HG03521 (cell line): ENCODE data around the gene DLG5.

Experiments
- ATAC-seq: cut with Tn5 transposase; IDR thresholded peaks from one replicate; pipeline ENCODE4 v1.9.1; 2021; ENCODE audit warnings: mild to moderate bottlenecking, moderate library complexity; ENCODE audit not compliant: unreplicated experiment

DLG5 gene, protein sequence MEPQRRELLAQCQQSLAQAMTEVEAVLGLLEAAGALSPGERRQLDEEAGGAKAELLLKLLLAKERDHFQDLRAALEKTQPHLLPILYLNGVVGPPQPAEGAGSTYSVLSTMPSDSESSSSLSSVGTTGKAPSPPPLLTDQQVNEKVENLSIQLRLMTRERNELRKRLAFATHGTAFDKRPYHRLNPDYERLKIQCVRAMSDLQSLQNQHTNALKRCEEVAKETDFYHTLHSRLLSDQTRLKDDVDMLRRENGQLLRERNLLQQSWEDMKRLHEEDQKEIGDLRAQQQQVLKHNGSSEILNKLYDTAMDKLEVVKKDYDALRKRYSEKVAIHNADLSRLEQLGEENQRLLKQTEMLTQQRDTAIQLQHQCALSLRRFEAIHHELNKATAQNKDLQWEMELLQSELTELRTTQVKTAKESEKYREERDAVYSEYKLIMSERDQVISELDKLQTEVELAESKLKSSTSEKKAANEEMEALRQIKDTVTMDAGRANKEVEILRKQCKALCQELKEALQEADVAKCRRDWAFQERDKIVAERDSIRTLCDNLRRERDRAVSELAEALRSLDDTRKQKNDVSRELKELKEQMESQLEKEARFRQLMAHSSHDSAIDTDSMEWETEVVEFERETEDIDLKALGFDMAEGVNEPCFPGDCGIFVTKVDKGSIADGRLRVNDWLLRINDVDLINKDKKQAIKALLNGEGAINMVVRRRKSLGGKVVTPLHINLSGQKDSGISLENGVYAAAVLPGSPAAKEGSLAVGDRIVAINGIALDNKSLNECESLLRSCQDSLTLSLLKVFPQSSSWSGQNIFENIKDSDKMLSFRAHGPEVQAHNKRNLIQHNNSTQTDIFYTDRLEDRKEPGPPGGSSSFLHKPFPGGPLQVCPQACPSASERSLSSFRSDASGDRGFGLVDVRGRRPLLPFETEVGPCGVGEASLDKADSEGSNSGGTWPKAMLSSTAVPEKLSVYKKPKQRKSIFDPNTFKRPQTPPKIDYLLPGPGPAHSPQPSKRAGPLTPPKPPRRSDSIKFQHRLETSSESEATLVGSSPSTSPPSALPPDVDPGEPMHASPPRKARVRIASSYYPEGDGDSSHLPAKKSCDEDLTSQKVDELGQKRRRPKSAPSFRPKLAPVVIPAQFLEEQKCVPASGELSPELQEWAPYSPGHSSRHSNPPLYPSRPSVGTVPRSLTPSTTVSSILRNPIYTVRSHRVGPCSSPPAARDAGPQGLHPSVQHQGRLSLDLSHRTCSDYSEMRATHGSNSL (N-terminal part only)

DNA sequence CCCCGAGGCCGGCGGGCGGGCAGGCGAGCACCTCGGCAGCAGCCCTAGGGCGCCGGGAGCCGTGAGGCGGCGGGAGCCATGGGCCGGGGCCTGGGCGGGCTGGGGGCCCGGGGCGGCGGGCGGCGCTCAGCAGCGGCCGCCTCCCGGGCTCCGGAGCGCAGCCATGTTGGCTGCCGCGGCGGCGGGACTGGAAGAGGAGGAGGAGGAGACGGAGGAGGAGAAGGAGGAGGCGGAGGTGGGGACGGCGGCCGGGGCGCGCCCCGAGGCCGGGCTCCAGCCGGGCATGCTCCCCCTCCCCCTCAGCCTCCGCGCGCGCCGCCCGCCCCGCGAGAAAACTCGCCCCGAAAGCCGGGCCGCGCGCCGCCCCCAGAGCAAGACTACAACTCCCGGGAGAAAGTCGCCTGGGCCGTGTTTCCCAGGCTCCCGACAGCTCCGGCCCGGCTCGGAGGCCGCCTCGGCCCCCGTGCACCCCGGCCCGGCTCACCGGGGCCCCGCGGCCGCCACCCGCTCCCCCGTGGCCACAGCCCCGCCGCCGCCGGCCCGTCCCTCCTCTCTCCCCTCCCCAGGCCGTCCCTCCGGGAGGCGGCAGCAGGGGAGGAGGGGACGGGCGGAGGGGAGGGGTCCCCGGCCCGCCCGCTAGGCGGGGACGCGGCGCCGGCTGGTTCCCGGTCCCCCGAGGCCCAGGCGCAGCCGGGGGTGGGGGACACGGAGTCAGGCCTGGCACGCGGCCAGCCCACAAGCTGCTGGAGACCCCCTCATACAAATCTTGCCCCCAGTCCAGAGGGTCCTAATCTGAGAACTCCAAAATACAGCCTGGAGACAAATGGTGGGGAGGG is at the start of gene DLG5:
DLG5 (minus strand) TSS at position 190 of the 836 bp plus-strand sequence. CDS start 235 bp downstream, outside the sequence.
- ATAC-seq: peak; percentile 42

DNA sequence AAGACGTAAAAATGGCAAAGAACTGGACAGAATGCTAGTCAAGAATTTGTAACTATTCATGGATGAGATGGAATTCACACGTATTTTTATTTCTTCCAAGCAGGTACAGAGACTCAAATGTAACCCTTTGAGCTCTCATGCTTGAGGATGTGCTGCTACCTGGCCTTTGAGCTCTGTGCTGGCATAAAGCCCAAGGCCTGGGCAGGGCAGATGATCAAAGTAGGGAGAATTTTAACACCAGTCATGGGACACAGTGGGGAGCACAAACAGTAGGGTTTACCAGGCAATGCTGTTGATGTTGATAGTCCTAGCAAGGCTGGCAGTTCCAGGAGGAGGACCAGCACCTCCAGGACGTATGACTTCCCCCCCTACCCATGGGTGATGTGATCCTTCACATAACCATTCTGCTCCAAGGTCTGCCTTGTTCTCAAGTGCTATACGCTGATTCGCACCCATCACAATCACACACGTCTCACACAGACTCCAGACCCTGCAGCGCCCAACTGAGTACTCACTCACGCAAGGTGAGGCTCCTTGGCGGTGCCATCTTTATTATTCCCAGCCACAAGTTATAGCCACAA is 48.6 kb upstream of the DLG5 start:
- ATAC-seq: no peak

DNA sequence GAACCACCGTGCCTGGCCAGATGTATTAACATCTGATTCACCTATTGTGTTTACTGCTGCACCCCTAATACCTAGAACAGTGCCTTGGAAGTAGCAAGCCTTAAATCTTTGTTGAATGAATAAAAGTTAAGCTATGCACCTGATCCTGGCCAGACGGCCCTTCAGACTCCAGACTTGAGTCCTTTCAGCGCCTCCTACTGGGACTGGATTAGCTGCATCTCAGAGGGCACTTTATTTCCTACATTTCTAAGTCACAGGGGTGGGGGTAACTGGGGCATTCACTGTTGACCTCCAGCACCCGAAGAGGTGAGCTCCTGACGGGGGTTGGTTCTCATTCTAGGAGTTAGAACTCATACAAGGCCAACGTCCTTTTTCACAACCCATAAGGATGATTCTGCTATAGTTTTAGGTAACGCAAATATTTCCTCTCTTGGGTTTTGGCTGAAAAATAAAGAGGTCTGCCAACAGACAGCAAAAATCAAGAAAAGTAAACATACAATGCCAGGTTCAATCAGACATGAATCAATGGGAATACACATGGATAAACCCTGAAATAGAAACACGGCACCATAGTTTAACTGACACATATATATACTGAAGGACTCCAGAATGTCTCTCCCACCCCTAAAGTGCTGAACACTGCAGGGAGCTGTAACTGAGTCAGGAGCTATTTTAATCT is 48.0 kb upstream of the DLG5 start:
- no peak for ATAC-seq

DNA sequence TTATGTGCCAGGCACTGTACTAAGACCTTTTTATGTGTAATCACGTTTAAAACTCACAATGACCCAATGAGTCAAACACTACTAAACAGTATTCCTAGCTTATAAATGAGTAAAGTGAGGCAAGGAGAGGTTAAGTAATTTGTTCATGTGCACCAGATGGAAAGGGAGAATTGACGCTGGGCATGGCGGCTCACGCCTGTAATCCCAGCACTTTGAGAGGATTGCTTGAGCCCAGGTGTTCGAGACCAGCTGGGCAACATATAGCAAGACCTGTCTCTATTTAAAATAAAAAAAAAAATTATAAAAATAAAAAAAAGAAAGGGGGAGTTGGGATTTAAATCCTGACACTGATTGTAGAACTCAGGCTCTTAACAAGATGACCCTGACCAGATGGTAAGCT is 46.7 kb upstream of the DLG5 start:
- ATAC-seq: no peak

DNA sequence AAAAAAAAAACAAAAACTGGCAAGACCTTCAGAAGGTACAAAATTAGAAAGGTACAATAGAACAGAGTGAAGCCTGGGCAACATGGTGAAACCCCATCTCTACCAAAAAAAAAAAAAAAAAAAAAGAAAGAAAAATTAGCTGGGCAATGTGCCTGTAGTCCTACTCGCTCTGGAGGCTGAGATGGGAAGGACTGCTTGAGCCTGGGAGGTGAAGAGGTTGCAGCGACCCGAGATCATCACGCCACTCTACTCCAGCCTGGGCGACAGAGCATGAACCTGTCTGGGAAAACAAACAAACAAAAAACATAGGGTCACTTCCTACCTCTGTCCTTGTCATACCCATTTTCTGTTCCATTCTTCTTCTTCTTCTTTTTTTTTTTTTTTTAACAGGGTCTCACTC is 45.6 kb upstream of the DLG5 start:
- ATAC-seq: no peak

DNA sequence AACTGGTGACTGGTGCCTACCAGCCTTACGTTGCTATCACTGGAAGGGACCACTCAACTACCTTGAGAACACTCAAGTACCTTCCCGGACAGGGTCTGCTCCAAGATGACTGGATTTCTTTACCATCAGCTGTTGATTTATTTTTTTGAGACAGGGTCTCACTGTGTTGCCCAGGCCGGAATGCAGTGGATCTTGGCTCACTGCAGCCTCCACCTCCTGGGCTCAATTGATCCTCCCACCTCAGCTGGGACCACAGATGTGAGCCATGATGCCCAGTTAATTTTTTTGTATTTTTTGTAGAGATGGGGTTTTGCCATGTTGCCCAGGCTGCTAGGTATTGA is 45.2 kb upstream of the DLG5 start:
- no peak for ATAC-seq

DNA sequence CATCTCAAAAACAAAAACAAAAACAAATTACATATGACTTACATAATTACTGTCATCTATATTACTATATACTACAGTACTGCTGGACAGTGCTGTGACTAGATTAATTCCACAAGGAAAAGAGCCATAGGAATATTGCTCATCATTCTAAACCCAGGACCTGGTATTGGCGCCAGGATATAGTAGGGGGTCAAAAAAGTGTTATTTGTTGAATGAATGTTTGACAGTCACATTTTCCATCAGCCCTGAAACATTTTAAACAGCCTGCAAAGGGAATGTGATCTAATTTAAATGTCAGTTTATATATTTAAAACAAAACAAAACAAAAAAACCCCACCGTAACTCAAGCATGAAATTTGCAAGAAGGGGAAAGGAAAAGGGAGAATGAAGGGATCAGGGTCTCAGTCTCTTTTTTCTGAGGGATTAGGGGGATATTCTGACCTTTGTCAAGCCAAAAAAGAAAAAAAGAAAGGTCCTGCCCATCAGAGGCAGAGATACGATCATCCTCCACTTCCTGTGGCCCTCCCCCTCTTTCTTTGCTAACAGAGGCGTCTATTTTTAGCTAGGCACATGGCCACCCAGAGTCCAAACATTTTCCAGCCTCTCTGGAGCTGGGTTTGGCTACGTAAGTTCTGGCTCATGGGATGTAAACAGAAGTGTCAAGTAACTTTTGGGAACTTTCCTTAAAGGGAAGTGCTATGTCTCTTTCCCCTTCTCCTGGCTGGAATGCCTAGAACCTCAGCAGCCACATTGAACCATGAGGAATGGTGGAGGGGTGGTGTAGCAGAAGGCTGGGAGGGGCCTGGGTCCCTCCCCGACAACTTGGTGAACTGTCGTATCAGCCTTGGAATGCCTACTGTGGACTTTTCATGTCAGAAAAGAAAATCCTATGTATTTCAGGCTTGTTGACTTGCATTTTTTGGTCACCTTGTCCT is 44.6 kb upstream of the DLG5 start:
- no peak for ATAC-seq

DNA sequence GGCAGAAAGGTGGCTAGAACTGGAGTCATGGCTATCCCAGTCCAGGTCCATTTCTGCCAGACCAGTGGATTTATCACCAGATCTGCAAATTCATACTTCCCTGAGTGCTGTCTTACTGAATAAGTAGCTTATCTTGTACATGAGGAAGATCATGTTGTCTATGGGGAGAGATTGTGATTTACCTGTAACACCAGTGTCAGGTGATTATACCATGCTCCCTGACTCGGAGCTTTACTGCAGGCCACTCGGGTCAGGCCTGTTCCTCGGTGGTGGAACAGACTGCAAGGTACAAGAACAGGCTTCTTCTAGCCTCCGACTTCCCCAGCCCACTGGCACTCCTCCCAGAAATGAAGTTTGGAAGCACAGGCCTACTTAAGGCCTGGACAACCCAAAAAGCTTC is 42.6 kb upstream of the DLG5 start:
- ATAC-seq: no peak

DNA sequence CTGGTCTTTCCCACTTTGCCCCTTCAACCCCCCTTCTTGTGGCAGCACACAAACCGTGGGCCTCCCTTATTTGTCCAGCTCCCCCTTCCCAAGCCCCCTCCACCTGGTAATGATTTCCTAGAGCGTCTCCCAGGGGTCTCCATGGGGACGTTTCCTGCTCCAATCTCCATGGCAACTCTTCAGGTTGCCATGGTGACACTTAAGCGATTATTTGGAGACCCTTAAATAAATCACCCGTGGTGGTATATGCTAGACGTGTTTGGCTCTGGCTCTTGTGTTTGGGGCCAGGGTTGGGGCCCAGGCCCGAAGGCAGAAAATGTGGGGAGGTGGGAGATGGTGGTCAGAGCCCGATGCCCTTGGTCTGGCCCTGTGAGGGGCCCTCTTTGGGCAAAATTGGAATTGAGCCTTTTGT is 41.1 kb upstream of the DLG5 start:
- no peak for ATAC-seq

DNA sequence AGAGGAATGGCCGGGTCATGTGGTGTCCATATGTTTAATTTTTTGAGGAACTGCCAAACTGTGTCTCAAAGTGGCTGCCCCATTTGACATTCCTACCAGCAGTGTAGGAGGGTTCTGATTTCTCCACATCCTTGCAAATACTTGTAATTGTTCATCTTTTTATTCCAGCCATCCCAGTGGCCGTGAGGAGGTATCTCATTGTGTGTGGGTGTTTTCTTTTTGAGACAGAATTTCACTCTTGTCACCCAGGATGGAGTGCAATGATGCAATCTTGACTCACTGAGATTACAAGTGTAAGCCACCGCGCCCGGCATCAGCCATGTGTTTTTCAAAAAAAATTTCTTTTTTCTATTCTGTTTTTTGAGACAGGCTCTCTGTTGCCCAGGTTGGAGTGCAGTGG is 38.7 kb upstream of the DLG5 start:
- ATAC-seq: no peak

DNA sequence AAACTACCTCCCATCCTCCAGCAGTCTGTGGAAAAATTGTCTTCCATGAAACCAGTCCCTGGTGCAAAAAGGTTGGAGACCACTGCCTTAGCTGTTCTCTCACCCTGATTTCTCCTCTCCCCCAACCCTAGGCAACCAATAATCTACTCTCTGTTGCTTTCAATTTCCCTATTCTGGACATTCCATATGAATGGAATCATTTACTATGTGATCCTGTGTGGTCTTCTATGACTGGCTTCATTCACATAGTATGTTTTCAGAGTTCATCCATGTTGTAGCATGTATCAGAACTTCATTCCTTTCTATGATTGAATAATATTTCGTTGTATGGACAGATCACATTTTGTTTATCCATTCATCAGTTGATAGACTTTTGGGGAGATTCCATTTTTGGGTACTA is 38.3 kb upstream of the DLG5 start:
- ATAC-seq: no peak

DNA sequence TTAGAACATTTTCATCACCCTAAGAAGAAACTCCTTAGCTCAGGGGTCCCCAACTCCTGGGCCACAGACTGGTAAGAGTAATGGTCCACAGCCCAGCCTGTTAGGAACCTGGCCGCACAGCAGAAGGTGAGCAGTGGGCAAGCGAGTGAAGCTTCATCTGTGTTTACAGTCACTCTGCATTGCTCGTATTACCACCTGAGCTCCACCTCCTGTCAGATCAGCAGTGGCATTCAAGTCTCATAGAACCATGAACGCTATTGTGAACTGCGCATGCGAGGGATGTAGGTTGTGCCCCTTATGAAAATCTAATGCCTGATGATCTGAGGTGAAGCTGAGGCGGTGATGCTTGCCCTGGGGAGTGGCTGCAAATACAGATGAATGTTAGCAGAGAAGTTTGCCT is 37.3 kb upstream of the DLG5 start:
- ATAC-seq: no peak

DNA sequence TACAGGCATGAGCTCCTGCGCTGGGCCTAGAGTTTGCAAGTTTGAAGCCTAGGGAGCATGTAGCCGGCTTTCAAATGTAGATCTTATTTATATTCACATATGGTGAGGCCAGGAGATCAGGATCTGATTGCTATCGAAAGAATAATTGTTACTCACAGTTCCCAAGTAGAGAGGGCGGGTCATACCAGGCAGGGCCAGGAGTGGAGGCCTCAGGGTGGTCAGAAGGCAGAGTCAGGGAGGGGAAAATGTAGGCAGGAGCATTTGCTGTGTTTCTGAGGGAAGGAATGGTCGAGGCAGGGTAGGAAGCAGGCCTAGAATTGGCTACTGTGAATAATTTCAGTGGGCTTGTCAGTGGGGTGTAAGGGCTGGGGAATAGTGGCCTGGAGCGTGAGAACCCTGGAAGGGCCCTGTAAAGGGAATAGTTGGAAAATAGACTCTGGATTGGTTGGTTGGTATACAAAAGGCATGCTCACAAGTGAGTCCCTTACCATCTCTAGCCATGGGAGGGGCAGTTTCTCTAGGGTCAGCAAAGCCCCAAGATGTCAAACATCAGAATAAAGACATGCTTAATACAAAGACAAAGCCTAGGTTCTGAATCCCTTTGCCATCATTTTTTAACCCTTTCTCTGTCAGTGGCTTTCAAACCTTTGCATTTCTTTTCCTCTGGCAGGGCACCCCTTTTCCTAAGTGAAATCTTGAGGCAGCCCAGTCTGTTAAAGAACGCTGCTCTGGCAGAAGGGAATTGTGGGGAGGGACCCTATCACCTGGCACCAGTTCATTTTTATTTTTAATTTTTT is 36.0 kb upstream of the DLG5 start:
- ATAC-seq: no peak

DNA sequence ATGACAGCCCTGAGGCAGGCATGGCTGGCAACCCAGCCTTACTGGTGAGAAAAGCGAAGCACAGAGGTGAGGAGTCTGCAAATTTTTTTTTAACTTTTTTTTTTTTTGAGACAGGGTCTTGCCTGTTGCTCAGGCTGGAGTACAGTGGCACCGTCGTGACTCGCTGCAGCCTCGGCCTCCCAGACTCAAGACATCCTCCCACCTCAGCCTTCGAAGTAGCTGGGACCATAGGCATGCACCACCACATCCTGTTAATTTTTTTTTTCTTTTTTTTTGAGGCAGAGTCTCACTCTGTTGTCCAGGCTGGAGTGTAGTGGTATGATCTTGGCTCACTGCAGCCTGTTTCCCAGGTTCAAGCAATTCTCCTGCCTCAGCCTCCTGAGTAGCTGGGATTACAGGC is 35.1 kb upstream of the DLG5 start:
- no peak for ATAC-seq

DNA sequence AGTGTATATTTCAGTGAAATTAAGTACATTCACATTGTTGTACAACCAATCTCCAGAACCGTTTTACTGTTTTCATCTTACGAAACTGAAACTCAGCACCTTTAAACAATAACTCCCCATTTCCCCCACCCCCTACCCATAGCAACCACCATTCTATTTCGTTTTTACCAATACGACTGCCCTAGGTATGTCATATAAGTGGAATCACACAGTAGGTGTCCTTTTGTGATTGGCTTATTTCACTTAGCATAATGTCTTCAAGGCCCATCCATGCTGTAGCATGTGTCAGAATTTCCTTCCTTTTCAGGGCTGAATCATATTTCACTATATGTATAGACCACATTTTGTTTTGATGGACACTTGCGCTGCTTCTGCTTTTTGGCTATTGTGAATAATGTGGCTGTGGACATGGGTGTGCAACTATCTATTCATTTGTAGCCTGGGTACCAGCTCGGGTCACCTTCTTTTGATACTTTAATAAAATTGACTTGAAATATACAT is 34.3 kb upstream of the DLG5 start:
- no peak for ATAC-seq

DNA sequence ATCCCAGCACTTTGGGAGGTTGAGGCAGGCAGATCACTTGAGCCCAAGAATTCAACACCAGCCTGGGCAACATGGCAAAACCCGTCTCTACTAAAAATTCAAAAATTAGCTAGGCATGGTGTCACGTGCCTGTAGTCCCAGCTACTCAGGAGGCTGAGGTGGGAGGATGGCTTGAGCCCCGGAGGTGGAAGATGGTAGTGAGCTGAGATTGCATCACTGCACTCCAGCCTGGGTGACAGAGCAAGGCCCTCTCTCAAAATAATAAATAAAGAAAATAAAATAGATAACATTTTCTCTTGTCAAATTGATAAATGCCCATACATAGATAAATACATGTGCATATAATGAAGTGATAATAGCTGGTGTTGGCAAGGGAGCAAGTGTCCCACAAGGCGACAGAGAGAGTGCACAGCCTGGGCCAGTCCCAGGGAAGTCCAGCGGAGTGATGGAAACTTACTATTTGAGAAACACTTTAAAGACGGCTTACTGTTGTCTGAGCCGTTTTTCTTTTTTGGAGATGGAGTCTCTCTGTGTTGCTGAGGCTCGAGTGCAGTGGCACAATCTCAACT is 33.4 kb upstream of the DLG5 start:
- ATAC-seq: no peak

DNA sequence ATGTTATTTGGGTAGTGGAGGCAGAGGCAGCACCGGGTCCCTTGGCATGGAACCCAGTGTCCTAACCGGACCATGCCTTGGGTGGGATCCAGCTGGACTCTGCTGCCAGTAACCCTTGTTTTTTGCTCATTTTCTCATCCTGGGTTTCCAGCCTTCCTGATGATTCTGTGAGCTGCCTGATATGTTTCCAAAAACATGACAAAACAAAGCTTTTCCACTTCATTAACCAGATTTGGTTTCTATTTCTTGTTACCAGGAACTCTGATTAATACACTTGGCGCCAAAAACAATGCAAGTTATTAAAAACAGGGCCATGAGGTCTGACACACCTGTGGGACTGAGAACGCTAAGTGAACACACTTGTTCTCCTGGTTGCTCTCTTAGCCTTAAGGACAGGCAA is 32.8 kb upstream of the DLG5 start:
- ATAC-seq: no peak
